K562 (cell line): ENCODE results near the gene LRRC26. TPM values are rescaled to one million over a fixed set of nuclear protein-coding genes. Genes with fewer than 3 reads are reported as not detected.

Source experiments
- CHAMP1 ChIP-seq: fragments of 450-650 bp; IDR thresholded peaks from 2 replicates; pipeline ENCODE4 v1.6.1; 2016; ENCODE audit warnings: mild to moderate bottlenecking
- CTBP1 ChIP-seq: fragments of 450-650 bp; IDR thresholded peaks from 2 replicates; pipeline ENCODE4 v1.6.1; 2016; ENCODE audit warnings: borderline replicate concordance
- DEAF1 ChIP-seq: fragments of 450-650 bp; formaldehyde crosslinking; IDR thresholded peaks from 2 replicates; pipeline ENCODE4 v1.4.0; 2020; ENCODE audit warnings: mild to moderate bottlenecking, moderate library complexity
- KLF13 ChIP-seq: fragments of 450-650 bp; IDR thresholded peaks from 2 replicates; pipeline ENCODE4 v1.6.1; 2016; ENCODE audit warnings: missing genetic modification characterization, low read depth, mild to moderate bottlenecking, missing compliant biosample characterization, moderate library complexity, borderline replicate concordance
- KLF6 ChIP-seq: fragments of 250-450 bp; sonication (Bioruptor Pico); IDR thresholded peaks from 2 replicates; pipeline ENCODE4 v1.4.0; 2020; ENCODE audit warnings: mild to moderate bottlenecking, moderate library complexity, borderline replicate concordance
- MBD2 ChIP-seq: sonication (generic); IDR thresholded peaks from 2 replicates; pipeline ENCODE4 v1.6.1; 2016; ENCODE audit warnings: low read depth, borderline replicate concordance
- NR3C1 ChIP-seq: sonication (generic); formaldehyde crosslinking; IDR thresholded peaks from 2 replicates; pipeline ENCODE4 v1.8.1; 2022; ENCODE audit warnings: missing genetic modification reagents
- SIN3B ChIP-seq: fragments of 450-650 bp; IDR thresholded peaks from 2 replicates; pipeline ENCODE4 v1.6.1; 2017; ENCODE audit warnings: low read depth, mild to moderate bottlenecking, moderate library complexity
- STAT6 ChIP-seq: sonication (generic); formaldehyde crosslinking; IDR thresholded peaks from 2 replicates; pipeline ENCODE4 v1.8.1; 2023; ENCODE audit warnings: mild to moderate bottlenecking, missing genetic modification reagents
- ZEB2 ChIP-seq: fragments of 450-650 bp; IDR thresholded peaks from 2 replicates; pipeline ENCODE4 v1.6.1; 2016
- ZFX ChIP-seq: sonication (generic); formaldehyde crosslinking; IDR thresholded peaks from 2 replicates; pipeline ENCODE4 v1.8.0; 2022; ENCODE audit warnings: mild to moderate bottlenecking, missing genetic modification reagents, moderate library complexity
- ZNF184 ChIP-seq: sonication (generic); formaldehyde crosslinking; IDR thresholded peaks from 2 replicates; pipeline ENCODE4 v1.5.0; 2020; ENCODE audit warnings: missing genetic modification reagents
- ZNF347 ChIP-seq: fragments of 450-650 bp; formaldehyde crosslinking; IDR thresholded peaks from 2 replicates; pipeline ENCODE4 v1.4.0; 2020; ENCODE audit warnings: low read depth, mild to moderate bottlenecking, moderate library complexity
- ZNF384 ChIP-seq: IDR thresholded peaks from 2 replicates; pipeline ENCODE4 v1.6.1; 2012; ENCODE audit warnings: low read depth, low read length, improper control_type of control experiment
- ZSCAN32 ChIP-seq: fragments of 450-650 bp; formaldehyde crosslinking; IDR thresholded peaks from 2 replicates; pipeline ENCODE4 v1.4.0; 2020; ENCODE audit warnings: mild to moderate bottlenecking, moderate library complexity
- polyA plus RNA-seq, 8 experiments: library from polyadenylated mRNA; depleted of rRNA in 4 of 8; stranded (reverse) in 5 of 8; unstranded in 3 of 8; fragments of >200 nt; fragmentation: Nextera tagmentation in 2 of 8; fragmentation: Illumina TruSeq in 1 of 8; extraction: Ambion mirVana in 2 of 8; extraction: Trizol in 1 of 8; gene quantifications; 2 replicates each; pipeline versions ENCODE4 v1.2.1 to v1.2.3, GENCODE V29; 2011 to 2014; ENCODE audit warnings: inconsistent platforms in 1 of 8, missing spikeins in 1 of 8
- total RNA-seq, 7 experiments: library from RNA; depleted of rRNA in 6 of 7; stranded (reverse); fragments of >200 nt in 6 of 7; fragmentation: Illumina TruSeq in 2 of 7; extraction: Trizol in 2 of 7; gene quantifications; 2 replicates each; pipeline versions ENCODE4 v1.2.1 to v1.2.3, GENCODE V29; 2011 to 2021; ENCODE audit warnings: low replicate concordance in 1 of 7
- TF ChIP-seq, protein P1 (sequence below): IDR thresholded peaks from 2 replicates; pipeline ENCODE4 v1.6.1; 2012; ENCODE audit warnings: low read depth, low read length, improper control_type of control experiment, borderline replicate concordance
- TF ChIP-seq, protein P2 (sequence below), 3 experiments: fragments of 200-800 bp in 1 of 3; sonication (Bioruptor generic) in 1 of 3; sonication (generic) in 1 of 3; formaldehyde crosslinking in 1 of 3; IDR thresholded peaks; 2 replicates each; pipeline versions ENCODE4 v1.6.1 to v1.8.0; 2016 to 2022; ENCODE audit warnings: mild to moderate bottlenecking in 2 of 3, missing compliant biosample characterization in 2 of 3, missing genetic modification characterization in 2 of 3, missing genetic modification reagents in 1 of 3

LRRC26 gene
- total and polyA plus RNA-seq, 9 of the 15 experiments (the other 6 are each of a cell fraction or from before 2014, with no cell fraction given) = not detected

DNA sequence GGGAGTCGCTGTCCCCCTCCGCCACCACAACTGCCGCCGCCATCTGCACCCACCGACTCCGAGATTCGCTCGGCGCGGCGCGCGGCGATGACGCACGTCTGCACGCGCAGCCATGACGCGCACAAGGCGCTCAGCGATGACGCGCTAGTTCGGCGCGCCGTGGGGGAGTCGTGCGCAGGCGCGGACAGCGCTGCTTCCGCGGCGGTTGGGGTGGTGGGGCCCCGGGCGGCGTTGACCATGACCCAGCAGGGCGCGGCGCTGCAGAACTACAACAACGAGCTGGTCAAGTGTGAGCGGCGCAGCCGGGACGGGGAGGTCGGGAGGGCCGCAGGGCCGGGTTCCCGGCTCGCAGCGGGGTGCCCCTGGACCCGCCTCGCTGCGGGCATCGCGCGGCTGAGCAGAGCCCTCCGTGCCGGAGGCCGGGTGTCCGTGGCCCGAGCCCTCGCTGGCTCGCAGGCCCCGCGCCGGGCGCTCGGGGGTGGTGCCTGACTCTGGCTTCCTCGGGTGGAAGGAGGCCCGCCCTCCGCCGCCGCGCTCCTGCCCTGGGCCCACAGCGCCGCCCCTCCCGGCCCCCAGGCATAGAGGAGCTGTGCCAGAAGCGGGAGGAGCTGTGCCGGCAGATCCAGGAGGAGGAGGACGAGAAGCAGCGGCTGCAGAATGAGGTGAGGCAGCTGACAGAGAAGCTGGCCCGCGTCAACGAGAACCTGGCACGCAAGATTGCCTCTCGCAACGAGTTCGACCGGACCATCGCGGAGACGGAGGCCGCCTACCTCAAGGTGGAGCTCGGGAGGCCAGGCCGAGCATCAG is 18.8 kb upstream of the LRRC26 start, which contains the start of the genes ANAPC2 and SSNA1 (continued):
- TF ChIP-seq, protein P1, sequence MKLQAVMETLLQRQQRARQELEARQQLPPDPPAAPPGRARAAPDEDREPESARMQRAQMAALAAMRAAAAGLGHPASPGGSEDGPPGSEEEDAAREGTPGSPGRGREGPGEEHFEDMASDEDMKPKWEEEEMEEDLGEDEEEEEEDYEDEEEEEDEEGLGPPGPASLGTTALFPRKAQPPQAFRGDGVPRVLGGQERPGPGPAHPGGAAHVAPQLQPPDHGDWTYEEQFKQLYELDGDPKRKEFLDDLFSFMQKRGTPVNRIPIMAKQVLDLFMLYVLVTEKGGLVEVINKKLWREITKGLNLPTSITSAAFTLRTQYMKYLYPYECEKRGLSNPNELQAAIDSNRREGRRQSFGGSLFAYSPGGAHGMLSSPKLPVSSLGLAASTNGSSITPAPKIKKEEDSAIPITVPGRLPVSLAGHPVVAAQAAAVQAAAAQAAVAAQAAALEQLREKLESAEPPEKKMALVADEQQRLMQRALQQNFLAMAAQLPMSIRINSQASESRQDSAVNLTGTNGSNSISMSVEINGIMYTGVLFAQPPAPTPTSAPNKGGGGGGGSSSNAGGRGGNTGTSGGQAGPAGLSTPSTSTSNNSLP = no peak
- TF ChIP-seq ZSCAN32 (CRISPR knock-in tag) (no peak), STAT6 (CRISPR knock-in tag) (no peak), SIN3B (peak; percentile 100), DEAF1 (peak; percentile 41; the same call in 1 of the 2 replicates), ZFX (CRISPR knock-in tag) (peak; percentile 94), MBD2 (peak; percentile 88), NR3C1 (CRISPR knock-in tag) (0 out of 2 replicates have a peak, but pooled peaks have one; percentile 20), ZNF184 (CRISPR knock-in tag) (no peak), KLF13 (no peak; the same call in 1 of the 2 replicates), ZNF347 (CRISPR knock-in tag) (no peak), CTBP1 (peak; percentile 91; the same call in 1 of the 2 replicates), KLF6 (CRISPR knock-in tag) (no peak; the same call in 1 of the 2 replicates), CHAMP1 (no peak), ZEB2 (peak; percentile 66; the same call in 1 of the 2 replicates), ZNF384 (peak; percentile 51)
- TF ChIP-seq, protein P2, sequence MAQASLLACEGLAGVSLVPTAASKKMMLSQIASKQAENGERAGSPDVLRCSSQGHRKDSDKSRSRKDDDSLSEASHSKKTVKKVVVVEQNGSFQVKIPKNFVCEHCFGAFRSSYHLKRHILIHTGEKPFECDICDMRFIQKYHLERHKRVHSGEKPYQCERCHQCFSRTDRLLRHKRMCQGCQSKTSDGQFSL (CRISPR knock-in tag; IDR thresholded peaks at IDR 0.05) = peak; percentile 100
- TF ChIP-seq, protein P2 (tag; IDR thresholded peaks at IDR 0.05) = peak in 1 of 2 experiments; percentile 94; a peak in 2 of 4 replicates
